DLD1 (cell line): ENCODE measurements around the gene NACC1.

Experiments used
- in situ Hi-C: cut with HindIII; loops from 2 replicates; pipeline ENCODE4 v1.10.0; 2017; ENCODE audit warnings: low sequenced_read_pairs

The NACC1 gene

GRCh38 chr19:13117772-13118423 is at the start of gene NACC1:
TSS of gene NACC1 (plus strand) at chr19:13118264. CDS start at chr19:13135208, 16,944 bp downstream.
- in situ Hi-C loops: no loop called here

GRCh38 chr19:13069415-13070359 is 48.4 kb upstream of the NACC1 start:
- in situ Hi-C loops: no loop called here

GRCh38 chr19:13070425-13071140 is 47.5 kb upstream of the NACC1 start:
- in situ Hi-C loops: no loop called here

- in situ Hi-C loops: no loop called here
Measured at GRCh38 chr19:13071444-13072187, 46.4 kb upstream of the NACC1 start.

GRCh38 chr19:13072188-13072908 is 45.7 kb upstream of the NACC1 start:
- in situ Hi-C loops: no loop called here

GRCh38 chr19:13073263-13073662 is 44.8 kb upstream of the NACC1 start:
- in situ Hi-C loops: no loop called here

- in situ Hi-C loops: no loop called here
Measured at GRCh38 chr19:13074378-13074777, 43.7 kb upstream of the NACC1 start.

GRCh38 chr19:13076320-13076719 is 41.7 kb upstream of the NACC1 start:
- in situ Hi-C loops: no loop called here

- in situ Hi-C loops: no loop called here
Measured at GRCh38 chr19:13076787-13077186, 41.3 kb upstream of the NACC1 start.

- in situ Hi-C loops: no loop called here
Measured at GRCh38 chr19:13077240-13077639, 40.8 kb upstream of the NACC1 start.

- in situ Hi-C loops: no loop called here
Measured at GRCh38 chr19:13078381-13078780, 39.7 kb upstream of the NACC1 start.

GRCh38 chr19:13078897-13079541 is 39.0 kb upstream of the NACC1 start:
- in situ Hi-C loops: no loop called here

- in situ Hi-C loops: no loop called here
Measured at GRCh38 chr19:13079542-13079986, 38.5 kb upstream of the NACC1 start.

GRCh38 chr19:13082192-13083007 is 35.7 kb upstream of the NACC1 start:
- in situ Hi-C loops: no loop called here

- in situ Hi-C loops: no loop called here
Measured at GRCh38 chr19:13083008-13083404, 35.1 kb upstream of the NACC1 start.

GRCh38 chr19:13083627-13084026 is 34.4 kb upstream of the NACC1 start:
- in situ Hi-C loops: no loop called here

- in situ Hi-C loops: no loop called here
Measured at GRCh38 chr19:13085666-13086065, 32.4 kb upstream of the NACC1 start.

- in situ Hi-C loops: no loop called here
Measured at GRCh38 chr19:13086341-13086740, 31.7 kb upstream of the NACC1 start.

- in situ Hi-C loops: no loop called here
Measured at GRCh38 chr19:13087295-13087694, 30.8 kb upstream of the NACC1 start.
